Smooth muscle cell (in vitro differentiated cells): ENCODE data around the gene SGCB. TPM values are rescaled to one million over a fixed set of nuclear protein-coding genes. Genes with fewer than 3 reads are reported as not detected.

ENCODE experiments used
- DNase-seq: peaks from one replicate; lab custom pipeline; 2025; ENCODE audit not compliant: unreplicated experiment; lab: John Stamatoyannopoulos, UW
- H2AFZ ChIP-seq: fragments of 200-600 bp; sonication (generic); 2 replicates; pipeline ENCODE4 v1.6.0; 2016; ENCODE audit warnings: antibody characterized with exemption, low read depth, mild to moderate bottlenecking
- H3F3A ChIP-seq: fragments of 200-600 bp; sonication (generic); 2 replicates; pipeline ENCODE4 v1.6.0; 2017; ENCODE audit warnings: antibody characterized with exemption, low read depth
- H3K27ac ChIP-seq: fragments of 200-600 bp; sonication (generic); 2 replicates; pipeline ENCODE4 v1.5.1; 2016; ENCODE audit warnings: low read depth, mild to moderate bottlenecking
- H3K27me3 ChIP-seq: fragments of 200-600 bp; sonication (generic); 2 replicates; pipeline ENCODE4 v1.6.1; 2016; ENCODE audit warnings: low read depth, mild to moderate bottlenecking
- H3K36me3 ChIP-seq: fragments of 200-600 bp; sonication (generic); 2 replicates; pipeline ENCODE4 v1.5.1; 2016; ENCODE audit warnings: low read depth
- H3K4me1 ChIP-seq: fragments of 200-600 bp; sonication (generic); 2 replicates; pipeline ENCODE4 v1.5.1; 2016; ENCODE audit warnings: low read depth
- H3K4me2 ChIP-seq: fragments of 200-600 bp; sonication (generic); 2 replicates; pipeline ENCODE4 v1.6.0; 2016; ENCODE audit warnings: mild to moderate bottlenecking
- H3K4me3 ChIP-seq: fragments of 200-600 bp; sonication (generic); 2 replicates; pipeline ENCODE4 v1.5.1; 2016; ENCODE audit warnings: mild to moderate bottlenecking
- H3K79me2 ChIP-seq: fragments of 200-600 bp; sonication (generic); 2 replicates; pipeline ENCODE4 v1.6.0; 2016; ENCODE audit warnings: low read depth, mild to moderate bottlenecking
- H3K9ac ChIP-seq: fragments of 200-600 bp; sonication (generic); 2 replicates; pipeline ENCODE4 v1.6.0; 2016; ENCODE audit warnings: low read depth
- H3K9me3 ChIP-seq: fragments of 200-600 bp; sonication (generic); replicated peaks from 2 replicates; pipeline ENCODE4 v1.5.1; 2016; ENCODE audit warnings: low read depth
- H4K20me1 ChIP-seq: fragments of 200-600 bp; sonication (generic); 2 replicates; pipeline ENCODE4 v1.6.0; 2016; ENCODE audit warnings: low read depth
- WGBS: methylation state at CpG from one replicate; pipeline ENCODE4 v1.1.7; 2016; ENCODE audit warnings: low lambda C conversion rate; 5-methylcytosine and 5-hydroxymethylcytosine counted together
- polyA plus RNA-seq: library from polyadenylated mRNA; unstranded; fragments of >200 nt; fragmentation: Nextera tagmentation; extraction: Ambion mirVana; gene quantifications from 2 replicates; pipeline ENCODE4 v1.2.1, GENCODE V29; 2016
- total RNA-seq: library from RNA; depleted of rRNA; stranded (reverse); fragments of >200 nt; gene quantifications from 2 replicates; pipeline ENCODE4 v1.2.3, GENCODE V29; 2014
- TF ChIP-seq, protein P1 (sequence below): fragments of 200-600 bp; sonication (generic); IDR thresholded peaks from 2 replicates; pipeline ENCODE4 v1.5.1; 2017; ENCODE audit warnings: borderline replicate concordance, mild to moderate bottlenecking, antibody characterized with exemption; ENCODE audit not compliant: insufficient read depth, poor library complexity, severe bottlenecking

SGCB gene
- total and polyA plus RNA-seq, 2 experiments from 2014 or later = 35.9 to 57.3 TPM

GRCh38 chr4:52052475-52052780 is 14.3 kb upstream of the SGCB start:
- Histone ChIP-seq H3K4me3 (peak overlapping the region; percentile 70), H3K4me2 (peak overlapping the region; percentile 90), H3K9me3 (no peaks in the 10 kb centered on the region), H3K79me2 (no peaks in the 10 kb centered on the region), H3K27me3 (no peaks in the 10 kb centered on the region), H3K36me3 (no peaks in the 10 kb centered on the region), H4K20me1 (no peaks in the 10 kb centered on the region), H3K9ac (peak overlapping the region; percentile 79), H2AFZ (peak overlapping the region; percentile 12), H3F3A (peaks cover 7% of the 10 kb centered on the region), H3K4me1 (peaks cover 21% of the 10 kb centered on the region), H3K27ac (peak overlapping the region; percentile 84)
- 17% methylated on average over 7 of the region's 7 CpGs for WGBS
- no peak for DNase-seq
- TF ChIP-seq, protein P1, sequence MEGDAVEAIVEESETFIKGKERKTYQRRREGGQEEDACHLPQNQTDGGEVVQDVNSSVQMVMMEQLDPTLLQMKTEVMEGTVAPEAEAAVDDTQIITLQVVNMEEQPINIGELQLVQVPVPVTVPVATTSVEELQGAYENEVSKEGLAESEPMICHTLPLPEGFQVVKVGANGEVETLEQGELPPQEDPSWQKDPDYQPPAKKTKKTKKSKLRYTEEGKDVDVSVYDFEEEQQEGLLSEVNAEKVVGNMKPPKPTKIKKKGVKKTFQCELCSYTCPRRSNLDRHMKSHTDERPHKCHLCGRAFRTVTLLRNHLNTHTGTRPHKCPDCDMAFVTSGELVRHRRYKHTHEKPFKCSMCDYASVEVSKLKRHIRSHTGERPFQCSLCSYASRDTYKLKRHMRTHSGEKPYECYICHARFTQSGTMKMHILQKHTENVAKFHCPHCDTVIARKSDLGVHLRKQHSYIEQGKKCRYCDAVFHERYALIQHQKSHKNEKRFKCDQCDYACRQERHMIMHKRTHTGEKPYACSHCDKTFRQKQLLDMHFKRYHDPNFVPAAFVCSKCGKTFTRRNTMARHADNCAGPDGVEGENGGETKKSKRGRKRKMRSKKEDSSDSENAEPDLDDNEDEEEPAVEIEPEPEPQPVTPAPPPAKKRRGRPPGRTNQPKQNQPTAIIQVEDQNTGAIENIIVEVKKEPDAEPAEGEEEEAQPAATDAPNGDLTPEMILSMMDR = no peak

DNA sequence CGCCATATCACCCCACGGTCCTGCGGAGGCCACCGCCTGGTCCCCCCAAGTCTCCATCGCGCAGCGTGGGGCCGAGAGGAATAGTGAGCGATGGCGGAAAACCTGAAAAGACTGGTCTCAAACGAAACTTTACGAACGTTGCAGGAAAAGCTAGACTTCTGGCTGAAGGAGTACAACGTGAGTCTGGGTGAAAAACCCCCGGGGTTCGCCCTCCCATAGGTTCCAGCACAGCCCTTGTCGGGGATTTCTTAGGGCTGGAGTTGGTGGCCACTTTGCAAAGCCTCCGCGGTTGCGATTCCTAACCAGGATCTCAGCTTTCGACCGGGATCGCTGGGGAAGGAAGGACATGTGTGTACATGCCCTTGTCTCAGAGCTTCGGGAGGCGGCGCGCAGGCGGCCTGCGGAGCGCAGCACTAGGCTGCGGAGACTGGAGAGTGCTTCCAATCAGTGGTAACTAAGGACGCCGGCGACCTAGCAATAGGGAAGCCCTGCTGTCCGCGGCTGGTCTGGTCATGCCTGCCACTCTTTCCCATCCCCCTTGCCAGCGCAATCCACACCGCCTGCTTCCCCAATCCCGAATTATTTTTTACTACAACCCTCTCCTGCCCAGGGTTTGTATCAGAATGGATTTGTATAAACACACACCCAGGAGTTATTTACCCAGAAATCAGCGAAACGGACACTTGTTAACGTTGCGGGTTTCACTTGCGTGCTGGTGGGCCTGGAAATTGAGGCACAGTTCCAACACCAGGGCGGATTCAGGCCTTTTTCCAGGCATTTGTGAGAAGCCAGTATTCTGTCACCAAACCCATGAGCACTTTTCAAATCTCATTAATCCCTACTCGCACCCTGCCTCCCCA is 13.7 kb upstream of the SGCB start:
- Histone ChIP-seq H3K27ac (peak overlapping the region; percentile 84), H3K9me3 (no peaks in the 10 kb centered on the region), H3K36me3 (no peaks in the 10 kb centered on the region), H3K9ac (peak overlapping the region; percentile 79), H3K4me2 (peak overlapping the region; percentile 90), H3F3A (peaks cover 7% of the 10 kb centered on the region), H2AFZ (peak overlapping the region; percentile 87), H3K79me2 (no peaks in the 10 kb centered on the region), H3K27me3 (no peaks in the 10 kb centered on the region), H3K4me3 (peak overlapping the region; percentile 70), H4K20me1 (no peaks in the 10 kb centered on the region), H3K4me1 (peaks cover 21% of the 10 kb centered on the region)
- WGBS = 5% methylated on average over 46 of the region's 46 CpGs
- TF ChIP-seq, protein P1 = no peak
- peak; percentile 49 for DNase-seq

- Histone ChIP-seq H3K9ac (peak within 1 kb of the TSS; percentile 79), H4K20me1 (no peaks in the 10 kb centered on the region), H3K4me3 (peak within 1 kb of the TSS; percentile 70), H3K9me3 (no peaks in the 10 kb centered on the region), H3K4me1 (peaks cover 20% of the 10 kb centered on the region), H3K79me2 (no peaks in the 10 kb centered on the region), H3K36me3 (no peaks in the 10 kb centered on the region), H2AFZ (peak within 1 kb of the TSS; percentile 87), H3F3A (peaks cover 7% of the 10 kb centered on the region), H3K27ac (peak within 1 kb of the TSS; percentile 84), H3K27me3 (no peaks in the 10 kb centered on the region), H3K4me2 (peak within 1 kb of the TSS; percentile 90)
- under 1% methylated on average over 44 of the region's 44 CpGs for WGBS
- peak; percentile 31 for DNase-seq
- TF ChIP-seq, protein P1 = no peak
Measured at GRCh38 chr4:52051213-52051614, 13.1 kb upstream of the SGCB start, which contains the start of gene SPATA18. SPATA18 (plus strand) TSS chr4:52051304; CDS start chr4:52051705, 401 bp downstream.
